HG03460 (cell line): Measurements from ENCODE around the gene VAPB.
A peak's percentile ranks its signal among the peaks of the same experiment; 100 is the strongest.

Source experiments
- ATAC-seq: cut with Tn5 transposase; IDR thresholded peaks from one replicate; pipeline ENCODE4 v1.9.1; 2021; ENCODE audit not compliant: unreplicated experiment

The VAPB gene

GRCh38 chr20:58377766-58378401 is 11.1 kb upstream of the VAPB start:
- no peak for ATAC-seq

GRCh38 chr20:58378704-58379103 is 10.3 kb upstream of the VAPB start:
- no peak for ATAC-seq

- ATAC-seq, result no peak
Observed at GRCh38 chr20:58381627-58382026, 7.4 kb upstream of the VAPB start.

- ATAC-seq, result no peak
Observed at GRCh38 chr20:58382096-58382495, 6.9 kb upstream of the VAPB start.

GRCh38 chr20:58384821-58385220 is 4.2 kb upstream of the VAPB start:
- no peak for ATAC-seq

- no peak for ATAC-seq
Observed at GRCh38 chr20:58388028-58388601, 914 bp upstream of the VAPB start.

- ATAC-seq, result peak; percentile 32
Observed at GRCh38 chr20:58389324-58389967, 417 bp downstream of the VAPB start.

GRCh38 chr20:58389968-58390658 is 1.1 kb downstream of the VAPB start:
- no peak for ATAC-seq

- no peak for ATAC-seq
Observed at GRCh38 chr20:58390659-58391035, 1.6 kb downstream of the VAPB start.

- no peak for ATAC-seq
Observed at GRCh38 chr20:58392286-58392685, 3.3 kb downstream of the VAPB start.

- ATAC-seq, result no peak
Observed at GRCh38 chr20:58393299-58393698, 4.3 kb downstream of the VAPB start.

- no peak for ATAC-seq
Observed at GRCh38 chr20:58394801-58395200, 5.8 kb downstream of the VAPB start.

GRCh38 chr20:58395604-58396003 is 6.6 kb downstream of the VAPB start:
- ATAC-seq, result no peak

GRCh38 chr20:58397429-58397828 is 8.4 kb downstream of the VAPB start:
- ATAC-seq, result no peak

GRCh38 chr20:58398254-58398653 is 9.2 kb downstream of the VAPB start:
- ATAC-seq, result no peak

- no peak for ATAC-seq
Observed at GRCh38 chr20:58399926-58400325, 10.9 kb downstream of the VAPB start.

- no peak for ATAC-seq
Observed at GRCh38 chr20:58401162-58401561, 12.1 kb downstream of the VAPB start.

GRCh38 chr20:58402305-58402704 is 13.3 kb downstream of the VAPB start:
- ATAC-seq, result no peak

GRCh38 chr20:58402827-58403226 is 13.8 kb downstream of the VAPB start:
- peak; percentile 83 for ATAC-seq

GRCh38 chr20:58403272-58403671 is 14.2 kb downstream of the VAPB start:
- ATAC-seq, result no peak

- no peak for ATAC-seq
Observed at GRCh38 chr20:58405504-58406291, 16.7 kb downstream of the VAPB start.
